Caco-2 (cell line): ENCODE data around the gene RNF103. TPM values are rescaled to one million over a fixed set of nuclear protein-coding genes. Genes with fewer than 3 reads are reported as not detected.

Experiments used
- BruUV-seq: library from RNA; stranded (reverse); fragments of 400-500 nt; replicated peaks from 2 replicates; lab custom pipeline; 2021; lab: Mats Ljungman, UMichigan
- CTCF ChIA-PET: fragments of 300-600 bp; sonication (Branson Sonifier 250); formaldehyde crosslinking; loops from one replicate; lab custom pipeline; 2022; ENCODE audit warnings: antibody characterized with exemption; lab: Charles Lee
- POLR2A ChIA-PET: fragments of 300-600 bp; sonication (Branson Sonifier 250); formaldehyde crosslinking; loops from one replicate; lab custom pipeline; 2022; ENCODE audit warnings: antibody characterized with exemption; lab: Charles Lee
- DNase-seq, 2 experiments: peaks; one replicate each; pipeline versions ENCODE4 v3.0.0 to v3.0.0-alpha.2; 2020 to 2022
- H3K27me3 ChIP-seq: replicated peaks from 2 replicates; pipeline ENCODE4 v1.6.0; 2011; ENCODE audit warnings: low read length; ENCODE audit not compliant: control insufficient read depth, insufficient read depth
- H3K36me3 ChIP-seq: 2 replicates; pipeline ENCODE4 v1.5.1; 2011; ENCODE audit warnings: low read length; ENCODE audit not compliant: control insufficient read depth, insufficient read depth
- H3K4me1 ChIP-seq: fragments of 250-450 bp; sonication (Bioruptor Pico); 2 replicates; pipeline ENCODE4 v1.5.1; 2020; ENCODE audit warnings: mild to moderate bottlenecking
- H3K4me3 ChIP-seq: 2 replicates; pipeline ENCODE4 v1.5.1; 2011; ENCODE audit warnings: low read depth, mild to moderate bottlenecking, control low read depth, low read length
- H3K9me3 ChIP-seq: fragments of 250-450 bp; sonication (Bioruptor Pico); 2 replicates; pipeline ENCODE4 v1.5.1; 2020; ENCODE audit warnings: mild to moderate bottlenecking, moderate library complexity
- H3K27ac Mint-ChIP-seq: one replicate; pipeline ENCODE4 v1.8.0; 2022; ENCODE audit warnings: mixed read lengths; ENCODE audit not compliant: unreplicated experiment
- H3K27me3 Mint-ChIP-seq: one replicate; pipeline ENCODE4 v1.8.0; 2022; ENCODE audit warnings: mixed read lengths; ENCODE audit not compliant: insufficient read depth, unreplicated experiment
- H3K36me3 Mint-ChIP-seq: one replicate; pipeline ENCODE4 v1.8.0; 2022; ENCODE audit warnings: mild to moderate bottlenecking, mixed read lengths; ENCODE audit not compliant: insufficient read depth, unreplicated experiment
- H3K4me1 Mint-ChIP-seq: one replicate; pipeline ENCODE4 v1.8.0; 2022; ENCODE audit warnings: low read depth, mixed read lengths; ENCODE audit not compliant: unreplicated experiment
- H3K4me3 Mint-ChIP-seq: one replicate; pipeline ENCODE4 v1.8.0; 2022; ENCODE audit warnings: mild to moderate bottlenecking, moderate library complexity, mixed read lengths; ENCODE audit not compliant: unreplicated experiment
- H3K9me3 Mint-ChIP-seq: one replicate; pipeline ENCODE4 v1.8.0; 2022; ENCODE audit warnings: mixed read lengths; ENCODE audit not compliant: unreplicated experiment
- CTCF ChIP-seq, 2 experiments: fragments of 200-600 bp in 1 of 2; IDR thresholded peaks; 1 replicate in 1 of 2; 2 replicates in 1 of 2; pipeline versions ENCODE4 v1.5.1 to v1.8.0; 2011 to 2022; ENCODE audit warnings: antibody characterized with exemption in 1 of 2, control low read depth in 1 of 2, inconsistent platforms in 1 of 2, low read depth in 1 of 2, low read length in 1 of 2, mild to moderate bottlenecking in 1 of 2, moderate library complexity in 1 of 2; ENCODE audit not compliant: insufficient read depth in 1 of 2, severe bottlenecking in 1 of 2, unreplicated experiment in 1 of 2
- intact Hi-C: fragments of 100-400 bp; cut with micrococcal nuclease; formaldehyde crosslinking; loops from one replicate; pipeline ENCODE4 v1.10.0; 2022; ENCODE audit not compliant: unreplicated experiment
- total RNA-seq: library from RNA; stranded (reverse); gene quantifications from 2 replicates; pipeline ENCODE4 v1.2.3, GENCODE V29; 2022

RNF103 gene
- total RNA-seq, 1 experiment from 2014 or later, result 21.8 TPM

- peaks cover 27% of the 10 kb centered on the region for H3K4me1 Mint-ChIP-seq
- H3K27me3 Mint-ChIP-seq, result no peaks in the 10 kb centered on the region
- H3K9me3 Mint-ChIP-seq, result no peaks in the 10 kb centered on the region
- Histone ChIP-seq H3K36me3 (no peaks in the 10 kb centered on the region), H3K4me1 (peaks cover 19% of the 10 kb centered on the region), H3K4me3 (peak overlapping the region; percentile 89), H3K9me3 (no peaks in the 10 kb centered on the region), H3K27me3 (no peaks in the 10 kb centered on the region)
- peak overlapping the region; percentile 95 for H3K4me3 Mint-ChIP-seq
- CTCF ChIA-PET, result no interaction called here
- peak overlapping the region; percentile 97 for H3K27ac Mint-ChIP-seq
- intact Hi-C loops, result loop anchor here (10.0 kb wide), 2 partner anchors 129 to 229 kb away; no protein-coding TSS in a partner anchor
- TSS peak; percentile 91 for BruUV-seq
- DNase-seq, result no peak
- peaks cover 21% of the 10 kb centered on the region for H3K36me3 Mint-ChIP-seq
- POLR2A ChIA-PET, result interaction anchor here (0.5 to 2.2 kb wide), 6 partner anchors 8 to 183 kb away, joined by 3 to 8 read pairs (median 4); partner anchors contain the start of gene KDM3A
- TF ChIP-seq CTCF (IDR thresholded peaks at IDR 0.05; ENCODE audit: insufficient read depth in 1 of 2, low read depth in 1 of 2, low read length in 1 of 2, severe bottlenecking in 1 of 2, unreplicated experiment in 1 of 2), result no peak
These were observed 542 bp upstream of the RNF103 start for GRCh38 chr2:86624267-86624547.

GRCh38 chr2:86623043-86623493 is 597 bp downstream of the RNF103 start:
- peaks cover 15% of the 10 kb centered on the region for H3K4me1 Mint-ChIP-seq
- DNase-seq, result peak; percentile 53 to 77
- no peaks in the 10 kb centered on the region for H3K9me3 Mint-ChIP-seq
- H3K27me3 Mint-ChIP-seq, result no peaks in the 10 kb centered on the region
- POLR2A ChIA-PET, result interaction anchor here (0.6 to 2.2 kb wide), 5 partner anchors 9 to 227 kb away, joined by 3 to 8 read pairs (median 5); partner anchors contain the start of gene KDM3A
- CTCF ChIA-PET, result interaction anchor here (0.6 kb wide), 1 partner anchor 83 kb away, joined by 5 read pairs; no protein-coding TSS in a partner anchor
- Histone ChIP-seq H3K4me3 (peak overlapping the region; percentile 89), H3K36me3 (no peaks in the 10 kb centered on the region), H3K9me3 (no peaks in the 10 kb centered on the region), H3K27me3 (no peaks in the 10 kb centered on the region), H3K4me1 (peaks cover 12% of the 10 kb centered on the region)
- peak overlapping the region; percentile 95 for H3K4me3 Mint-ChIP-seq
- intact Hi-C loops, result loop anchor here (1.0 to 10.0 kb wide), 4 partner anchors 48 to 228 kb away; partner anchors contain the start of gene CHMP3
- peak overlapping the region; percentile 97 for H3K27ac Mint-ChIP-seq
- no peak for TF ChIP-seq CTCF (IDR thresholded peaks at IDR 0.05; ENCODE audit: insufficient read depth in 1 of 2, low read depth in 1 of 2, low read length in 1 of 2, severe bottlenecking in 1 of 2, unreplicated experiment in 1 of 2)
- H3K36me3 Mint-ChIP-seq, result peaks cover 24% of the 10 kb centered on the region
- no TSS peak for BruUV-seq

- Histone ChIP-seq H3K4me1 (peaks cover 7% of the 10 kb centered on the region), H3K4me3 (peak overlapping the region; percentile 89), H3K36me3 (no peaks in the 10 kb centered on the region), H3K27me3 (no peaks in the 10 kb centered on the region), H3K9me3 (no peaks in the 10 kb centered on the region)
- Mint-ChIP-seq H3K9me3 (no peaks in the 10 kb centered on the region), H3K27ac (peak overlapping the region; percentile 97), H3K4me1 (peaks cover 13% of the 10 kb centered on the region), H3K27me3 (no peaks in the 10 kb centered on the region), H3K36me3 (peaks cover 24% of the 10 kb centered on the region), H3K4me3 (peak overlapping the region; percentile 95)
- BruUV-seq, result no TSS peak
- no peak for DNase-seq
- CTCF ChIA-PET, result no interaction called here
- no peak for TF ChIP-seq CTCF (IDR thresholded peaks at IDR 0.05; ENCODE audit: insufficient read depth in 1 of 2, low read depth in 1 of 2, low read length in 1 of 2, severe bottlenecking in 1 of 2, unreplicated experiment in 1 of 2)
- POLR2A ChIA-PET, result interaction anchor here (0.7 to 2.2 kb wide), 3 partner anchors 181 to 226 kb away, joined by 5 to 8 read pairs (median 7); partner anchors contain the start of gene KDM3A
- intact Hi-C loops, result loop anchor here (1.0 to 10.0 kb wide), 5 partner anchors 49 to 228 kb away; partner anchors contain the start of gene CHMP3
These were observed 1.1 kb downstream of the RNF103 start for GRCh38 chr2:86622519-86623042.
